Stomach smooth muscle (tissue), 2 donors: ENCODE results near the gene C2orf78.

ENCODE experiments used
- H3K27ac ChIP-seq: one replicate; pipeline ENCODE4 v1.7.0; 2013; ENCODE audit warnings: mild to moderate bottlenecking, low read length, inconsistent platforms
- H3K27me3 ChIP-seq, 2 donors: one replicate each; pipeline ENCODE4 v1.7.0; 2013; ENCODE audit warnings: low read length in 2 of 2; ENCODE audit not compliant: insufficient read depth in 2 of 2, control insufficient read depth in 1 of 2
- H3K36me3 ChIP-seq, 2 donors: one replicate each; pipeline ENCODE4 v1.7.0; 2013; ENCODE audit warnings: low read length in 2 of 2; ENCODE audit not compliant: control insufficient read depth in 2 of 2, insufficient read depth in 2 of 2
- H3K4me1 ChIP-seq: one replicate; pipeline ENCODE4 v1.7.0; 2013; ENCODE audit warnings: low read length; ENCODE audit not compliant: control insufficient read depth, insufficient read depth
- H3K4me3 ChIP-seq, 2 donors: one replicate each; pipeline ENCODE4 v1.7.0; 2013; ENCODE audit warnings: low read length in 2 of 2
- H3K9ac ChIP-seq, 2 donors: one replicate each; pipeline ENCODE4 v1.7.0; 2013; ENCODE audit warnings: low read length in 2 of 2, mild to moderate bottlenecking in 1 of 2
- H3K9me3 ChIP-seq, 2 donors: one replicate each; pipeline ENCODE4 v1.7.0; 2013; ENCODE audit warnings: low read length in 2 of 2; ENCODE audit not compliant: control insufficient read depth in 2 of 2
- donor health status: healthy.
- donor health status: Pancreatic carcinoma.

C2orf78 gene

DNA sequence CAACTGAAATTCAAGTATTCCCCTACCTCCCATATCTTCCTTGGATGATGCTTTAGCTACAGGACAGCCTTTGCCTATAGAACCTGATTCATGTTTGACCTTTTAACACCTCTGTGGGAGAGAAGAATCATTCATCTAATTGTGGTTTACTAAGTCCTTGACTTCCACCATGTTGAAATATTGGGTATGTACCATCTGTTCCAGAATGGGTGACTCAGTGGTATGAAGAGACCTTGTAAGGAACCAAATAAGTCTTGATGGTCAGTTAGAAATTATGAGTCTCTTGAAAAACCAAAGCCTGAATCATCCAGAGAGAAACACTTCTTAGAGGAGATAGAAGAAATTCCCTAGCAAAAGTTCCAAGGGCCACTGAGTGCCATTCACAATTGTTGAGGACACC lies 72.2 kb downstream of the C2orf78 start:
- peaks cover 2% of the 10 kb centered on the region for H3K4me1 ChIP-seq
- peaks cover 32 to 34% of the 10 kb centered on the region in 2 donors for H3K36me3 ChIP-seq
- no peaks in the 10 kb centered on the region for H3K27me3 ChIP-seq
- no peak overlapping the region for H3K9ac ChIP-seq
- no peak overlapping the region for H3K4me3 ChIP-seq
- H3K27ac ChIP-seq: no peak overlapping the region
- no peaks in the 10 kb centered on the region for H3K9me3 ChIP-seq

- Histone ChIP-seq H3K4me1 (no peaks in the 10 kb centered on the region), H3K9me3 (no peaks in the 10 kb centered on the region), H3K27ac (no peak overlapping the region), H3K27me3 (no peaks in the 10 kb centered on the region), H3K4me3 (no peak overlapping the region), H3K9ac (no peak overlapping the region), H3K36me3 (peaks cover 16 to 48% of the 10 kb centered on the region in 2 donors)
These were observed 76.0 kb downstream of the C2orf78 start for GRCh38 chr2:73859721-73860586.

- H3K27ac ChIP-seq: no peak overlapping the region
- H3K9me3 ChIP-seq: no peaks in the 10 kb centered on the region
- H3K9ac ChIP-seq: no peak overlapping the region
- no peak overlapping the region for H3K4me3 ChIP-seq
- H3K27me3 ChIP-seq: no peaks in the 10 kb centered on the region
- H3K4me1 ChIP-seq: no peaks in the 10 kb centered on the region
- peaks cover 16 to 41% of the 10 kb centered on the region in 2 donors for H3K36me3 ChIP-seq
These were observed 79.0 kb downstream of the C2orf78 start for GRCh38 chr2:73862987-73863386.
